Measurements from ENCODE around the gene OXT. TPM values are rescaled to one million over a fixed set of nuclear protein-coding genes. Genes with fewer than 3 reads are reported as not detected.
"Not testable (repeated sequence)": the region's sequence is repeated elsewhere in the genome, so short reads cannot be mapped to it uniquely, and the experiment has no call there.

Gene OXT
- total and polyA plus RNA-seq, 9 donors = 0.61 to 0.86 TPM; not detected in 7

GRCh38 chr20:3074812-3075211 is 3.4 kb downstream of the OXT start:
- WGBS, 3 donors = 82 to 84% (median 84%) methylated on average over 6 of the region's 6 CpGs
- no peaks in the 10 kb centered on the region for H3K27me3 ChIP-seq
- DNase-seq = no peak
- H3K9me3 ChIP-seq = no peaks in the 10 kb centered on the region
- H3K36me3 ChIP-seq = no peaks in the 10 kb centered on the region
- no peak overlapping the region for H3K4me3 ChIP-seq
- TF ChIP-seq EP300 (IDR thresholded peaks at IDR 0.05) = no peak
- TF ChIP-seq POLR2A (IDR thresholded peaks at IDR 0.05) = no peak
- TF ChIP-seq CTCF (IDR thresholded peaks at IDR 0.05) = no peak
- no peaks in the 10 kb centered on the region for H3K4me1 ChIP-seq (ENCODE audit: insufficient read depth)
- intact Hi-C loops (cut with DNase I) = no loop called here
- H3K27ac ChIP-seq = no peak overlapping the region

DNA sequence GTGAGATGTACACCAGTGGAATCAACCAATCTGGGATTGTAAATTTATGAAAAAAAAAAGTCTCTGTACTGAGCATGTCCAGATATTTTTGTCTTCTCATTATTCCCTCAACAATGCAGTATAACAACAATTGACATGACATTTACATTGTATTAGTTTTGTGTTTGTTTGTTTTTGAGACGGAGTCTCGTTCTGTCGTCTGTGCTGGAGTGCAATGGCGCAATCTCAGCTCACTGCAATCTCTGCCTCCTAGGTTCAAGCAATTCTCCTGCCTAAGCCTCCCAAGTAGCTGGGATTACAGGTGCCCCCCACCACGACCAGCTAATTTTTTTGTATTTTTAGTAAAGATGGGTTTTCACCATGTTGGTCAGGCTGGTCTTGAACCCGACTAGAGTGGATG is 3.9 kb downstream of the OXT start:
- DNase-seq; H3K27ac ChIP-seq; H3K9me3 ChIP-seq; H3K4me1 ChIP-seq (ENCODE audit: insufficient read depth); H3K4me3 ChIP-seq; H3K27me3 ChIP-seq; H3K36me3 ChIP-seq; intact Hi-C loops (cut with DNase I): not testable (repeated sequence)
- WGBS, 3 donors = 74 to 86% (median 77%) methylated on average over 6 of the region's 6 CpGs

DNA sequence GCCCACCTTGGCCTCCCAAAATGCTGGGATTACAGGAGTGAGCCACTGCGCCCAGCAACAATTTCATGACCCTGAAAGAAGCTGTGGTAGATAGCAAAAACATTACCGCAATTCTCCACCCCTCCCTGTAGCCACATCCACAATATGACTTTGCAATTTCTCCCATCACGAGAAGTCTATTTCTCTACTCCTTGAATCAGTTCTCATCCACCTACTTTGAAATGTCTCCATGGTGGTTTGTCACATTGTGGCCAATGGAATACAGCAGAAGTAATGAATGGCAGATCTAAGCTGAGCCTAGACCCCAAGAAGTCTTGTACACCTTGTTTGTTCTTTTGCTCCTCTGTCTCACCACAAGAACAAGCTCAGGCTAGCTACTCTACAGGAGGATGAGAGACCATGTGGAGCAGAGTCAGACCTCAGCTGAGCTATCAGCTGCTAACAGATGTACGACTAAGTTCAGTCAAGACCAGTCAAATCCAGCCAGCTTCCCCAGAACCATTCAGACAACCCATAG is 6.3 kb downstream of the OXT start:
- intact Hi-C loops (cut with DNase I) = no loop called here
- WGBS, 3 donors = 82 to 87% (median 84%) methylated on average over 4 of the region's 4 CpGs

GRCh38 chr20:3080939-3081388 is 9.5 kb downstream of the OXT start:
- H3K4me1 ChIP-seq (ENCODE audit: insufficient read depth) = peaks cover 8% of the 10 kb centered on the region
- no peak overlapping the region for H3K4me3 ChIP-seq
- H3K36me3 ChIP-seq = no peaks in the 10 kb centered on the region
- intact Hi-C loops (cut with DNase I) = no loop called here
- WGBS, 3 donors = 9 to 18% (median 12%) methylated on average over 6 of the region's 6 CpGs
- TF ChIP-seq EP300 (IDR thresholded peaks at IDR 0.05) (no peak), CTCF (IDR thresholded peaks at IDR 0.05) (no peak), POLR2A (IDR thresholded peaks at IDR 0.05) (no peak)
- peak in 4 of 5 donors; percentile 57 to 85 (median 63) for DNase-seq
- H3K27me3 ChIP-seq = no peaks in the 10 kb centered on the region
- no peak overlapping the region for H3K27ac ChIP-seq
- H3K9me3 ChIP-seq = no peaks in the 10 kb centered on the region

More for the DNA sequence above, 6.3 kb downstream of the OXT start:
- H3K4me3 ChIP-seq = no peak overlapping the region
- TF ChIP-seq CTCF (IDR thresholded peaks at IDR 0.05) (no peak), EP300 (IDR thresholded peaks at IDR 0.05) (no peak), POLR2A (IDR thresholded peaks at IDR 0.05) (no peak)
- H3K27ac ChIP-seq = no peak overlapping the region
- H3K36me3 ChIP-seq = no peaks in the 10 kb centered on the region
- peaks cover 7% of the 10 kb centered on the region for H3K4me1 ChIP-seq (ENCODE audit: insufficient read depth)
- no peaks in the 10 kb centered on the region for H3K9me3 ChIP-seq
- H3K27me3 ChIP-seq = no peaks in the 10 kb centered on the region
- DNase-seq = no peak

DNA sequence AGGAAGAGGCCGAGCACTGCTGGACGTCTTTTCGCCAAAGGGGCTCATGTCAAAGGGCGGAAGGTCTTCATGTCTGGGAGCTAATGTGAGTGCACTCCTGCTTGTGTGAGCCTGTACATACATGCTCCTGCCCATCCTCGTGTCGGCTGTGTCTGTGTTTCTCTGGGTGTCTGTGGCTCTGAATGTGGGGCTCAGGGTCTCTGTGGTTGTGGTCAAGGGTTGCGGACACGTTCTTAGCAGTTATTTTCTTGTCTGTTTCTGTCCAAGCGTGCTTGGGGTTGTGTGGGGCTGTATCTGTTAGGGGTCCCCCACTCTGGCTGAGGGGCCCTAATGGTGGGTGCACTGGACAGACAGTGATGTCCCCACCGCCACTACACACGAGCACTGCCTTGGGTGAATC is 10.2 kb downstream of the OXT start:
- no peak overlapping the region for H3K27ac ChIP-seq
- H3K9me3 ChIP-seq = no peaks in the 10 kb centered on the region
- 92 to 95% (median 93%) methylated on average over 11 of the region's 11 CpGs for WGBS, 3 donors
- no peaks in the 10 kb centered on the region for H3K36me3 ChIP-seq
- no peaks in the 10 kb centered on the region for H3K27me3 ChIP-seq
- no peak overlapping the region for H3K4me3 ChIP-seq
- H3K4me1 ChIP-seq (ENCODE audit: insufficient read depth) = peaks cover 8% of the 10 kb centered on the region
- intact Hi-C loops (cut with DNase I) = no loop called here
- no peak for DNase-seq
- TF ChIP-seq CTCF (IDR thresholded peaks at IDR 0.05) (no peak), EP300 (IDR thresholded peaks at IDR 0.05) (no peak), POLR2A (IDR thresholded peaks at IDR 0.05) (no peak)
